HG02981 (cell line): Measurements from ENCODE around the gene MAFF.
A peak's percentile ranks its signal among the peaks of the same experiment; 100 is the strongest.
"Not testable (repeated sequence)": the region's sequence is repeated elsewhere in the genome, so short reads cannot be mapped to it uniquely, and the experiment has no call there.

Experiments
- ATAC-seq: cut with Tn5 transposase; IDR thresholded peaks from one replicate; pipeline ENCODE4 v1.9.1; 2021; ENCODE audit warnings: mild to moderate bottlenecking, moderate library complexity; ENCODE audit not compliant: unreplicated experiment

Gene MAFF

GRCh38 chr22:38177044-38177443 is 24.8 kb upstream of the MAFF start:
- ATAC-seq = no peak

- not testable (repeated sequence) for ATAC-seq
These were observed 24.2 kb upstream of the MAFF start for GRCh38 chr22:38177571-38177925.

GRCh38 chr22:38177926-38178604 is 23.7 kb upstream of the MAFF start:
- ATAC-seq = no peak

- not testable (repeated sequence) for ATAC-seq
These were observed 23.2 kb upstream of the MAFF start for GRCh38 chr22:38178605-38178937.

- ATAC-seq = no peak
These were observed 20.8 kb upstream of the MAFF start for GRCh38 chr22:38180841-38181452.

- peak; percentile 83 for ATAC-seq
These were observed 20.2 kb upstream of the MAFF start, which contains the start of gene PLA2G6 for GRCh38 chr22:38181453-38182200. Gene PLA2G6 (minus strand): TSS chr22:38181830. CDS start chr22:38169426, 12,404 bp downstream.

GRCh38 chr22:38184788-38185187 is 17.0 kb upstream of the MAFF start:
- no peak for ATAC-seq

- ATAC-seq = no peak
These were observed 15.4 kb upstream of the MAFF start for GRCh38 chr22:38186429-38186828.

GRCh38 chr22:38187413-38188212 is 14.2 kb upstream of the MAFF start:
- ATAC-seq = no peak

GRCh38 chr22:38189104-38189503 is 12.7 kb upstream of the MAFF start:
- ATAC-seq = no peak

- no peak for ATAC-seq
These were observed 11.2 kb upstream of the MAFF start for GRCh38 chr22:38190581-38190980.

GRCh38 chr22:38191055-38191454 is 10.7 kb upstream of the MAFF start:
- ATAC-seq = no peak

- no peak for ATAC-seq
These were observed 9.9 kb upstream of the MAFF start for GRCh38 chr22:38191731-38192474.

- ATAC-seq = no peak
These were observed 9.3 kb upstream of the MAFF start for GRCh38 chr22:38192475-38192863.

- no peak for ATAC-seq
These were observed 8.2 kb upstream of the MAFF start for GRCh38 chr22:38193580-38193979.

- no peak for ATAC-seq
These were observed 4.9 kb upstream of the MAFF start for GRCh38 chr22:38196791-38197419.

- no peak for ATAC-seq
These were observed 1.8 kb upstream of the MAFF start for GRCh38 chr22:38199826-38200559.

- no peak for ATAC-seq
These were observed 453 bp upstream of the MAFF start for GRCh38 chr22:38201371-38201710.

GRCh38 chr22:38202437-38203089 is 769 bp downstream of the MAFF start:
- ATAC-seq = peak; percentile 21
